T-cell (primary cell): ENCODE results near the gene TBX4. TPM values are rescaled to one million over a fixed set of nuclear protein-coding genes. Genes with fewer than 3 reads are reported as not detected.

Experiments used
- ATAC-seq, 4 experiments: fragments of 200-7000 bp in 3 of 4; fragments of 150-1000 bp in 1 of 4; cut with Tn5 transposase; replicated peaks in 1 of 4; 1 replicate in 3 of 4; 2 replicates in 1 of 4; pipeline ENCODE4 v1.10.0; 2021; ENCODE audit warnings: moderate library complexity in 3 of 4, mild to moderate bottlenecking in 2 of 4, moderate number of reproducible peaks in 1 of 4
- CTCF ChIA-PET, 2 donors: fragments of 300-600 bp; sonication (Branson Sonifier 250); formaldehyde crosslinking; loops; one replicate each; lab custom pipeline; 2022; ENCODE audit warnings: antibody characterized with exemption in 2 of 2; lab: Charles Lee
- POLR2A ChIA-PET, 2 donors: fragments of 300-600 bp; sonication (Branson Sonifier 250); formaldehyde crosslinking; loops; one replicate each; lab custom pipeline; 2022; ENCODE audit warnings: antibody characterized with exemption in 2 of 2; lab: Charles Lee
- DNase-seq, 35 experiments: peaks; one replicate each; pipeline versions ENCODE4 v3.0.0 to v3.0.0-alpha.2; 2013 to 2023
- H3K27ac ChIP-seq: one replicate; pipeline ENCODE4 v1.5.1; 2013; ENCODE audit warnings: low read length
- H3K27me3 ChIP-seq, 2 experiments: replicated peaks in 1 of 2; 1 replicate in 1 of 2; 2 replicates in 1 of 2; pipeline versions ENCODE4 v1.6.1 to v1.7.0; 2013; ENCODE audit warnings: low read length in 1 of 2, mixed read lengths in 1 of 2; ENCODE audit not compliant: control insufficient read depth in 2 of 2, insufficient read depth in 2 of 2; ENCODE audit errors: extremely low read depth in 1 of 2
- H3K36me3 ChIP-seq, 2 donors: 1 replicate in 1 of 2; 2 replicates in 1 of 2; pipeline versions ENCODE4 v1.6.1 to v1.7.0; 2013; ENCODE audit warnings: low read length in 1 of 2; ENCODE audit not compliant: control insufficient read depth in 2 of 2, insufficient read depth in 1 of 2; ENCODE audit errors: extremely low read depth in 1 of 2
- H3K4me1 ChIP-seq, 2 experiments: 1 replicate in 1 of 2; 2 replicates in 1 of 2; pipeline versions ENCODE4 v1.6.1 to v1.7.0; 2013; ENCODE audit warnings: low read length in 2 of 2, mixed read lengths in 1 of 2; ENCODE audit not compliant: insufficient read depth in 2 of 2, control insufficient read depth in 1 of 2; ENCODE audit errors: extremely low read depth in 1 of 2
- H3K4me3 ChIP-seq, 2 donors: 1 replicate in 1 of 2; 2 replicates in 1 of 2; pipeline versions ENCODE4 v1.5.1 to v1.7.0; 2013; ENCODE audit warnings: mild to moderate bottlenecking in 2 of 2, low read length in 1 of 2, moderate library complexity in 1 of 2; ENCODE audit not compliant: control insufficient read depth in 1 of 2; ENCODE audit errors: extremely low read depth in 1 of 2
- H3K9me3 ChIP-seq: 2 replicates; pipeline ENCODE4 v1.7.0; 2013
- H3K27ac Mint-ChIP-seq, 2 donors: one replicate each; pipeline ENCODE4 v1.8.0; 2020 to 2021; ENCODE audit warnings: mild to moderate bottlenecking in 2 of 2, mixed read lengths in 2 of 2
- H3K27me3 Mint-ChIP-seq, 2 donors: one replicate each; pipeline ENCODE4 v1.8.0; 2021 to 2022; ENCODE audit warnings: mixed read lengths in 2 of 2
- H3K36me3 Mint-ChIP-seq: one replicate; pipeline ENCODE4 v1.8.0; 2021; ENCODE audit warnings: mixed read lengths
- H3K4me1 Mint-ChIP-seq, 3 donors: one replicate each; pipeline ENCODE4 v1.8.0; 2020 to 2022; ENCODE audit warnings: mixed read lengths in 3 of 3, mild to moderate bottlenecking in 1 of 3
- H3K4me3 Mint-ChIP-seq, 3 donors: one replicate each; pipeline ENCODE4 v1.8.0; 2020 to 2022; ENCODE audit warnings: mild to moderate bottlenecking in 3 of 3, mixed read lengths in 3 of 3, moderate library complexity in 3 of 3
- H3K9me3 Mint-ChIP-seq, 3 donors: one replicate each; pipeline ENCODE4 v1.8.0; 2020 to 2022; ENCODE audit warnings: mixed read lengths in 3 of 3
- WGBS: methylation state at CpG from one replicate; pipeline ENCODE4 v1.1.5; 2013; ENCODE audit warnings: missing lambda C conversion rate; ENCODE audit not compliant: insufficient coverage; 5-methylcytosine and 5-hydroxymethylcytosine counted together
- total RNA-seq, 35 experiments: library from RNA in 6 of 35; stranded (reverse) in 6 of 35; fragments of 120-200 nt in 1 of 35; gene quantifications; one replicate each; pipeline versions ENCODE4 v1.2.1 to v1.2.4 and lab custom pipeline; 2013 to 2026

The TBX4 gene
- total RNA-seq, 5 donors from 2014 or later (not counting 1 experiment from before 2014, with no cell fraction given) = not detected

DNA sequence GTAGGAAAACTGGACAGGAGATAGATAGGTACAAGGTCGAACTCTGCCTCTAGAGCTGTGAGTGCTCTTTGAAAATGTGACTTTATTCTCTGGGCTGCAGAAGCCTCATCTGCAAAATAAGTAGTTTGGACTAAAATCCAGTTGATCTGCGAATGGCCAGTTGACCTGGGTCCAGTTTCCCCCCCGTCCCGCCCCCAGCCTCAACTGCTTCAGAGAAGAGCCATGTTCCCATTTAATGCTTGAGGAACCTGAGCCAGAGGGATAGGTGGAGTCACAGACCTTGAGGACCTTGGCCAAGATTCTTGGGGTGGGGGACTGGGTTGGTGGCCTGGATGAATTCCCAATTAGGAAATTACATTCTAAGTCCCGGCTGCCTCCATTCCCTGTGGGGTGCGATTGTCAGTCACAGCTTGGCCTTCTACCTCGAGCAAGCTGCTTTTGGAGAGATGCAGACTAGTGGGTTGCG lies 38.5 kb upstream of the TBX4 start:
- POLR2A ChIA-PET = no interaction called here
- DNase-seq (no peak), ATAC-seq (no peak)
- H3K27ac Mint-ChIP-seq = no peak overlapping the region
- H3K36me3 ChIP-seq = no peaks in the 10 kb centered on the region
- WGBS = 90% methylated on average over 3 of the region's 8 CpGs
- peak overlapping the region; percentile 49 to 83 (median 64) for H3K4me3 Mint-ChIP-seq
- no peak overlapping the region for H3K4me3 ChIP-seq
- no peak overlapping the region for H3K27ac ChIP-seq
- no peaks in the 10 kb centered on the region for H3K9me3 Mint-ChIP-seq
- CTCF ChIA-PET = interaction anchor here in 1 of 2 donors (0.7 to 1.9 kb wide), 2 partner anchors 137 to 420 kb away, joined by 4 to 5 read pairs; no protein-coding TSS in a partner anchor
- H3K4me1 Mint-ChIP-seq = peaks cover 12 to 18% (median 12%) of the 10 kb centered on the region in 3 donors
- peaks cover 13 to 36% of the 10 kb centered on the region in 2 donors for H3K27me3 Mint-ChIP-seq
- H3K27me3 ChIP-seq = peaks cover 2 to 74% of the 10 kb centered on the region in 2 experiments
- no peaks in the 10 kb centered on the region for H3K36me3 Mint-ChIP-seq
- H3K9me3 ChIP-seq = no peaks in the 10 kb centered on the region
- H3K4me1 ChIP-seq = peaks cover 2 to 51% of the 10 kb centered on the region in 2 experiments

DNA sequence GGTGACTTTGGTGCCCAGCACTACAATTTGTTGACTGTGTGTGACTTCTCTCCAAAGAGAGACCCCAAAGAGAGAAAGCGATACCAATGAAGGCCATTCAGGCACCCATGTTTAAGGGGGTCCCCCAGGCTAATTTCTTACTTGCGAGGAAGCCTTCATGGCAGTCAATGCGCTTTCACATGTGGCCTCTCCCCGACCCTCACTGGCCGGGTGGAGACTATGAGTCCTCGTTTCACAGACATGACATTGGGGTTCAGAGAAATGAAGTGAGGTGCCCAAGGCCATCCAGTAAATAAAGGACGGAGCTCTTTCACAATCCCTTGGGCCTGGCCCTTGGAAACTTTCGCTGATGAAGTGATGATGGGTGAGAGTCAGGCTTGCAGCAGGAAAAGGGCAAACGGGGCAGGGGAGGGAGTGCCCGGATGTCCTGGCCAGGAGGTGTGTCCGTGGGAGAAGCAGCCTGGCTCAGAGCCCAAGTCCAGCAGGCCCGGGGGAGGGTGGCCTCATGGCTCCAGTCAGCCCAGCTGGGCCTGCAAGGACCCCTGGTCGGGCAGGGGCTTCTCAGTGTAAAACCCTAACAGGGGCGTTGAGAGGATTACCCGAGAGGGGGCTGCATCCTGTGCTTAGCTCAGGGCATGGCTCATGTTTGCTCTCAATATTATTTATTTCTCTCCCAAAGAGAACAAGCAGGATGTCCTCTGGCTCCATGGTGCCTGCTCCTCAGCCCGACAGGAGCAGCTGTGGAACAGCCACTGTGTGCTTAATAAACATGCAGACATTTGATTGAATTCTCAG lies 37.9 kb upstream of the TBX4 start:
- DNase-seq (no peak), ATAC-seq (no peak)
- Mint-ChIP-seq H3K27me3 (peaks cover 18 to 39% of the 10 kb centered on the region in 2 donors), H3K9me3 (no peaks in the 10 kb centered on the region), H3K27ac (no peak overlapping the region), H3K36me3 (no peaks in the 10 kb centered on the region), H3K4me1 (peaks cover 8 to 16% (median 10%) of the 10 kb centered on the region in 3 donors), H3K4me3 (no peak overlapping the region)
- CTCF ChIA-PET = interaction anchor here in 1 of 2 donors (1.4 kb wide), 1 partner anchor 36 kb away, joined by 3 read pairs; no protein-coding TSS in a partner anchor
- no peaks in the 10 kb centered on the region for H3K36me3 ChIP-seq
- H3K4me3 ChIP-seq = no peak overlapping the region
- H3K9me3 ChIP-seq = no peaks in the 10 kb centered on the region
- WGBS = 83% methylated on average over 15 of the region's 16 CpGs
- peaks cover 0 to 69% of the 10 kb centered on the region in 2 experiments for H3K27me3 ChIP-seq
- no peak overlapping the region for H3K27ac ChIP-seq
- peaks cover 2 to 45% of the 10 kb centered on the region in 2 experiments for H3K4me1 ChIP-seq
- POLR2A ChIA-PET = no interaction called here

DNA sequence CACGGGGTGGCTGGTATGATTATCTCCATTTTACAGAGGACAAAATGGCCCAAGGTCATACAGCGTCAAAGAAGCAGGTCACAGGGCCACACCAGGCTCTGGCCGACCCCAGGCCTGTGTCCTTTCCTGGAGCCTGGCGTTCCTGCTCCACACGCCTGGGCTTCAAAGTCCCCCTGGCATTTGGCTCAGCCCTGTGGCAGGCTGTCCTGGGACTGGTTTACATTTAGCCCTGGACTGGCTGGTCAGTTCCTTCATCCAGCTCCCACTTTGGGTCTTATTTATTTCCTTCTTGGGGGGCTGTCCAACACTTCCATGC lies 37.3 kb upstream of the TBX4 start:
- Histone ChIP-seq H3K4me3 (no peak overlapping the region), H3K36me3 (no peaks in the 10 kb centered on the region), H3K27ac (no peak overlapping the region), H3K9me3 (no peaks in the 10 kb centered on the region), H3K4me1 (peaks cover 2 to 40% of the 10 kb centered on the region in 2 experiments), H3K27me3 (peaks cover 0 to 70% of the 10 kb centered on the region in 2 experiments)
- no peak overlapping the region for H3K27ac Mint-ChIP-seq
- no peaks in the 10 kb centered on the region for H3K36me3 Mint-ChIP-seq
- POLR2A ChIA-PET = no interaction called here
- CTCF ChIA-PET = interaction anchor here in 1 of 2 donors (1.4 kb wide), 1 partner anchor 35 kb away, joined by 3 read pairs; no protein-coding TSS in a partner anchor
- DNase-seq = no peak
- 88% methylated on average over 5 of the region's 5 CpGs for WGBS
- H3K27me3 Mint-ChIP-seq = peaks cover 19 to 38% of the 10 kb centered on the region in 2 donors
- H3K9me3 Mint-ChIP-seq = no peaks in the 10 kb centered on the region
- ATAC-seq = no peak
- H3K4me1 Mint-ChIP-seq = peaks cover 8 to 14% (median 8%) of the 10 kb centered on the region in 3 donors
- no peak overlapping the region for H3K4me3 Mint-ChIP-seq

DNA sequence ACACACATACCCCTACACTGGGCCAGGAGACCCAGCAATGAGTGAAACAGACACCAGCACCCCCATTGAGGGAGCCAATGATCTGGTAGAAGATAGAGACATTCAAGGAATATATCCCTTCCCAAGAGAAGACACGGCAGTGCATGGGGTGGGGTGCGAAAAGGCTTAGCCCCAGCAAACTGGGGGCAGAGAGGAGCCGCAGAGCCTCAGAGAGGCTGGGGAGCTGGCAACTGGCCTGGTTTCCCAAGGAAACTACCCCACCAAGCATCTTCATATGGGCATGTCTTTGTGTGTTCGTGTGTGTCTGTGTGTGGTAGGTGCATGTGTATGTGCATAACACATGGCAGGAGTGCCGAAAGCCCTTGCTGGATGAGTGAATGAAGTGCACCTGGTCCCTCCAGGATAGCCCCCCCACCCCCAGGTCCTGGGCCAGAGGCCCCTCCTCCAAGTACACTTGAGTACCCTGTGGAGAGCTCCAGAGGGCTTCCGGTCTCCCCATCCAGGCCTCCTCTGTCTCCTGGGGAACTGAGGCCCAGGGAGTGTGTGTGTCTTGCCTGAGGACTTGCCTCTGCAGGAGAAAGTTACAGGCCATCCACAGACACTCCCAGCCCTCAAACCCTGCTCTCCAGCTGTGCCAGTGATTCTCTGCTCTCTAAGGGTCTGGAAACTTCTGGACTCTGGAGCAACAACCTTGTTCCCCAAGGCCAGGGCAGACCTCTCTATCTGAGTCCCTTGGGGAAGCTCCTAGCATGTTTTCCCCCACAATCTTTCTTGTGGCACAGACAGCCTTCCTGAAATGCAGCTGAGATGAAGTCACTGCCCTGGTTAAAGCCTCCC lies 36.6 kb upstream of the TBX4 start:
- Histone ChIP-seq H3K27ac (no peak overlapping the region), H3K36me3 (no peaks in the 10 kb centered on the region), H3K4me1 (peaks cover 0 to 33% of the 10 kb centered on the region in 2 experiments), H3K9me3 (no peaks in the 10 kb centered on the region), H3K4me3 (no peak overlapping the region), H3K27me3 (peaks cover 0 to 66% of the 10 kb centered on the region in 2 experiments)
- WGBS = 100% methylated on average over 2 of the region's 6 CpGs
- ChIA-PET CTCF (interaction anchor here in 1 of 2 donors (0.7 to 1.4 kb wide), 2 partner anchors 34 to 370 kb away, joined by 3 read pairs; no protein-coding TSS in a partner anchor), POLR2A (no interaction called here)
- no peak overlapping the region for H3K4me3 Mint-ChIP-seq
- H3K9me3 Mint-ChIP-seq = no peaks in the 10 kb centered on the region
- ATAC-seq (no peak), DNase-seq (no peak)
- no peak overlapping the region for H3K27ac Mint-ChIP-seq
- H3K36me3 Mint-ChIP-seq = no peaks in the 10 kb centered on the region
- peaks cover 1 to 7% (median 2%) of the 10 kb centered on the region in 3 donors for H3K4me1 Mint-ChIP-seq
- H3K27me3 Mint-ChIP-seq = peaks cover 18 to 37% of the 10 kb centered on the region in 2 donors

DNA sequence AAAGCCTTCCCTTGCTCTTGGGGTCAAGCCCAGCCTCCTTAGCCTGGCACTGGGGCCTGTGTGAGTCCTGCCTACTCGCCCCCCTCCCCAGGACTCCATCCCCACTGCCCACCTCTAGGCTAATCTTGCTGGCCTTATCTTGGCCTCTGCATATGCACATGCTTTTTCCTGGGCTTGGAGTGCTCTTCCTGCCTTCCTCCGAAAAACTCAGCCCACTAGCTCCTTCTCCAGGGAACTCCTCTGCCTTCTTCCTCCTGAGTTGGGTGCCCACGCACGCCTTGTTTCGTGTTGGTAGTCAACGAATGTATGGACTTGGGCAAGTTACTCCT lies 36.0 kb upstream of the TBX4 start:
- ChIA-PET CTCF (interaction anchor here in 1 of 2 donors (0.7 kb wide), 1 partner anchor 371 kb away, joined by 3 read pairs; no protein-coding TSS in a partner anchor), POLR2A (no interaction called here)
- no peak for DNase-seq
- H3K27me3 ChIP-seq = peaks cover 3 to 63% of the 10 kb centered on the region in 2 experiments
- Mint-ChIP-seq H3K27me3 (peaks cover 22 to 40% of the 10 kb centered on the region in 2 donors), H3K36me3 (no peaks in the 10 kb centered on the region), H3K4me3 (no peak overlapping the region), H3K9me3 (no peaks in the 10 kb centered on the region), H3K27ac (peak overlapping the region in 1 of 2 donors; percentile 59), H3K4me1 (peaks cover 0 to 6% (median 0%) of the 10 kb centered on the region in 3 donors)
- no peak for ATAC-seq
- no peaks in the 10 kb centered on the region for H3K9me3 ChIP-seq
- no peak overlapping the region for H3K4me3 ChIP-seq
- 93% methylated on average over 6 of the region's 6 CpGs for WGBS
- H3K4me1 ChIP-seq = peaks cover 0 to 28% of the 10 kb centered on the region in 2 experiments
- H3K36me3 ChIP-seq = no peaks in the 10 kb centered on the region
- H3K27ac ChIP-seq = no peak overlapping the region
